A549 (cell line): ENCODE measurements around the gene LRRC8C. TPM values are rescaled to one million over a fixed set of nuclear protein-coding genes. Genes with fewer than 3 reads are reported as not detected.

Experiments
- ATAC-seq, 2 experiments: fragments of 200-7000 bp in 1 of 2; fragments of >200 bp in 1 of 2; cut with Nextera tagmentation in 1 of 2; cut with Tn5 transposase in 1 of 2; 3 replicates each; pipeline versions ENCODE4 v1.8.0 to v1.9.1; 2018 to 2020; ENCODE audit warnings: mild to moderate bottlenecking in 1 of 2, moderate library complexity in 1 of 2
- CTCF ChIA-PET: fragments of 300-600 bp; sonication (Branson Sonifier 250); formaldehyde crosslinking; extraction: SDS; loops from one replicate; lab custom pipeline; 2021; ENCODE audit warnings: antibody characterized with exemption, inconsistent platforms; lab: Yijun Ruan, JAX
- POLR2A ChIA-PET: fragments of 350-600 bp; formaldehyde crosslinking; extraction: SDS; loops from one replicate; lab custom pipeline; 2021; ENCODE audit warnings: antibody characterized with exemption, inconsistent platforms; lab: Yijun Ruan, JAX
- DNase-seq, 2 experiments: peaks; one replicate each; pipeline versions ENCODE4 v3.0.0 to v3.0.0-alpha.2; 2011 to 2016; ENCODE audit warnings: low read depth in 1 of 2, low spot score in 1 of 2
- FAIRE-seq: peaks from 2 replicates; lab custom pipeline; 2011; peaks lifted over from hg19 to GRCh38; lab: Jason Lieb, UNC
- H3K27ac ChIP-seq, 2 experiments: fragments of >200 bp; sonication (Bioruptor Twin); formaldehyde crosslinking; 3 replicates each; pipeline ENCODE4 v1.5.1; 2016 to 2017
- H3K4me1 ChIP-seq: fragments of >200 bp; sonication (Bioruptor Twin); formaldehyde crosslinking; 3 replicates; pipeline ENCODE4 v1.6.1; 2016
- H3K4me2 ChIP-seq: fragments of >200 bp; sonication (Bioruptor Twin); formaldehyde crosslinking; 3 replicates; pipeline ENCODE4 v1.6.1; 2016
- H3K4me3 ChIP-seq: fragments of >200 bp; sonication (Bioruptor Twin); formaldehyde crosslinking; 3 replicates; pipeline ENCODE4 v1.5.1; 2016
- H3K9me3 ChIP-seq: fragments of >200 bp; sonication (Bioruptor Twin); formaldehyde crosslinking; 3 replicates; pipeline ENCODE4 v1.6.1; 2016
- ATOH8 ChIP-seq: fragments of 250-450 bp; sonication (Bioruptor Pico); IDR thresholded peaks from 2 replicates; pipeline ENCODE4 v1.5.0; 2020; ENCODE audit warnings: low read depth, mild to moderate bottlenecking, moderate library complexity
- CBX2 ChIP-seq: fragments of 200-600 bp; sonication (generic); IDR thresholded peaks from 2 replicates; pipeline ENCODE4 v1.6.1; 2016; ENCODE audit warnings: low read depth, mild to moderate bottlenecking, borderline replicate concordance
- EHMT2 ChIP-seq: fragments of 200-600 bp; sonication (generic); IDR thresholded peaks from 2 replicates; pipeline ENCODE4 v1.6.1; 2016; ENCODE audit warnings: antibody characterized with exemption, low read depth, mild to moderate bottlenecking, moderate library complexity
- EP300 ChIP-seq, 2 experiments: fragments of >200 bp; sonication (Bioruptor Twin); formaldehyde crosslinking; IDR thresholded peaks; 2 replicates in 1 of 2; 3 replicates in 1 of 2; pipeline ENCODE4 v1.6.1; 2016 to 2017
- FOSL2 ChIP-seq, 2 experiments: fragments of 450-650 bp in 1 of 2; fragments of >200 bp in 1 of 2; sonication (Bioruptor Twin) in 1 of 2; formaldehyde crosslinking; IDR thresholded peaks; 2 replicates each; pipeline versions ENCODE4 v1.5.0 to v1.6.1; 2016 to 2020; ENCODE audit warnings: mild to moderate bottlenecking in 1 of 2, moderate library complexity in 1 of 2
- FOXS1 ChIP-seq: fragments of 250-450 bp; sonication (Bioruptor Pico); IDR thresholded peaks from 2 replicates; pipeline ENCODE4 v1.5.0; 2020; ENCODE audit warnings: mild to moderate bottlenecking, moderate library complexity
- GATA3 ChIP-seq: IDR thresholded peaks from 2 replicates; pipeline ENCODE4 v1.6.1; 2012; ENCODE audit warnings: borderline replicate concordance
- HEYL ChIP-seq: fragments of 250-450 bp; sonication (Bioruptor Pico); IDR thresholded peaks from 2 replicates; pipeline ENCODE4 v1.8.0; 2021; ENCODE audit warnings: mild to moderate bottlenecking, moderate library complexity
- HMGXB4 ChIP-seq: fragments of 250-450 bp; sonication (Bioruptor Pico); IDR thresholded peaks from 2 replicates; pipeline ENCODE4 v1.5.0; 2021; ENCODE audit warnings: mild to moderate bottlenecking, moderate library complexity, borderline replicate concordance
- HOXA7 ChIP-seq: fragments of 250-450 bp; sonication (Bioruptor Pico); IDR thresholded peaks from 2 replicates; pipeline ENCODE4 v1.5.0; 2020; ENCODE audit warnings: mild to moderate bottlenecking, moderate library complexity
- MAFK ChIP-seq: fragments of 450-650 bp; IDR thresholded peaks from 2 replicates; pipeline ENCODE4 v1.6.1; 2014; ENCODE audit not compliant: partially characterized antibody
- MAX ChIP-seq: IDR thresholded peaks from 2 replicates; pipeline ENCODE4 v1.6.1; 2012
- MYC ChIP-seq: IDR thresholded peaks from 2 replicates; pipeline ENCODE4 v1.6.1; 2012; ENCODE audit warnings: mild to moderate bottlenecking, inconsistent platforms, low read length, improper control_type of control experiment, borderline replicate concordance
- NR3C1 ChIP-seq: fragments of >200 bp; sonication (Bioruptor Twin); formaldehyde crosslinking; IDR thresholded peaks from 3 replicates; pipeline ENCODE4 v1.6.1; 2017
- PHF8 ChIP-seq: fragments of 200-600 bp; sonication (generic); IDR thresholded peaks from 2 replicates; pipeline ENCODE4 v1.6.1; 2016; ENCODE audit warnings: low read depth, mild to moderate bottlenecking, antibody characterized with exemption, moderate library complexity, borderline replicate concordance
- RAD21 ChIP-seq, 2 experiments: fragments of >200 bp in 1 of 2; sonication (Bioruptor Twin) in 1 of 2; formaldehyde crosslinking in 1 of 2; IDR thresholded peaks in 1 of 2; conservative IDR thresholded peaks in 1 of 2; 2 replicates in 1 of 2; 3 replicates in 1 of 2; pipeline ENCODE4 v1.6.1; 2012 to 2018; ENCODE audit warnings: inconsistent platforms in 1 of 2
- RCOR1 ChIP-seq: fragments of 150-350 bp; IDR thresholded peaks from 2 replicates; pipeline ENCODE4 v1.6.1; 2014; ENCODE audit warnings: antibody characterized with exemption, low read length, low read depth
- REST ChIP-seq: fragments of 200-600 bp; sonication (generic); IDR thresholded peaks from 2 replicates; pipeline ENCODE4 v1.6.1; 2016; ENCODE audit warnings: antibody characterized with exemption, mild to moderate bottlenecking, moderate library complexity
- RNF2 ChIP-seq: fragments of 200-600 bp; sonication (generic); IDR thresholded peaks from 2 replicates; pipeline ENCODE4 v1.6.1; 2016; ENCODE audit warnings: low read depth, mild to moderate bottlenecking, antibody characterized with exemption, moderate library complexity, borderline replicate concordance
- SREBF2 ChIP-seq: fragments of 450-650 bp; IDR thresholded peaks from 2 replicates; pipeline ENCODE4 v1.6.1; 2014; ENCODE audit warnings: mild to moderate bottlenecking, moderate library complexity
- TFCP2L1 ChIP-seq: fragments of 250-450 bp; sonication (Bioruptor Pico); IDR thresholded peaks from 2 replicates; pipeline ENCODE4 v1.5.0; 2021; ENCODE audit warnings: mild to moderate bottlenecking
- ZFP36 ChIP-seq: fragments of 450-650 bp; IDR thresholded peaks from 2 replicates; pipeline ENCODE4 v1.6.1; 2014; ENCODE audit warnings: borderline replicate concordance; ENCODE audit not compliant: partially characterized antibody
- ZNF302 ChIP-seq: fragments of 250-450 bp; sonication (Bioruptor Pico); IDR thresholded peaks from 2 replicates; pipeline ENCODE4 v1.9.0; 2021; ENCODE audit warnings: inconsistent platforms, mild to moderate bottlenecking, moderate library complexity
- WGBS: methylation state at CpG from one replicate; pipeline ENCODE4 v1.1.6; 2017; ENCODE audit errors: missing lambda C conversion rate; 5-methylcytosine and 5-hydroxymethylcytosine counted together
- polyA plus RNA-seq, 4 experiments: library from polyadenylated mRNA; depleted of rRNA in 3 of 4; stranded (reverse); fragments of >200 nt; fragmentation: RNase III in 1 of 4; extraction: RNeasy Plus Mini Kit Qiagen cat#74134 plus additional on column Dnase treatment in 1 of 4; gene quantifications; 2 replicates in 3 of 4; 3 replicates in 1 of 4; pipeline ENCODE4 v1.2.3, GENCODE V29; 2011 to 2017

LRRC8C gene
- polyA plus RNA-seq, 2 of the 4 experiments (the other 2 are of a cell fraction), result 6.3 to 15.9 TPM

- Histone ChIP-seq H3K9me3 (no peaks in the 10 kb centered on the region), H3K4me3 (no peak overlapping the region), H3K4me1 (0 out of 3 replicates have a peak, but pooled peaks cover 3% of the 10 kb centered on the region), H3K27ac (no peak overlapping the region), H3K4me2 (no peak overlapping the region)
- WGBS, result 93% methylated on average over 4 of the region's 4 CpGs
- DNase-seq, result no peak
- ATAC-seq, result no peak
- ChIA-PET POLR2A (no interaction called here), CTCF (no interaction called here)
- no peak for FAIRE-seq
- TF ChIP-seq FOXS1 (CRISPR knock-in tag) (no peak), NR3C1 (no peak), ZFP36 (no peak), SREBF2 (no peak)
Measured at GRCh38 chr1:89587729-89588161, 45.2 kb upstream of the LRRC8C start.

- no peak for DNase-seq
- TF ChIP-seq MAFK (no peak), SREBF2 (no peak), RAD21 (conservative IDR thresholded peaks at IDR 0.05 in 1 of 2, IDR thresholded peaks at IDR 0.05 in 1 of 2) (no peak), MAX (no peak), RNF2 (no peak), TFCP2L1 (CRISPR knock-in tag) (no peak), ZNF302 (no peak), ATOH8 (CRISPR knock-in tag) (no peak), PHF8 (no peak)
- WGBS, result 100% methylated on average over 1 of the region's 1 CpG
- no peak overlapping the region for H3K27ac ChIP-seq
- H3K4me3 ChIP-seq, result no peak overlapping the region
- ChIA-PET POLR2A (no interaction called here), CTCF (no interaction called here)
- peaks cover 10% of the 10 kb centered on the region; the same call in 2 of the 3 replicates for H3K4me1 ChIP-seq
- no peak for ATAC-seq
- no peaks in the 10 kb centered on the region for H3K9me3 ChIP-seq
- no peak for FAIRE-seq
- H3K4me2 ChIP-seq, result no peak overlapping the region
Measured at GRCh38 chr1:89588480-89588879, 44.4 kb upstream of the LRRC8C start.

GRCh38 chr1:89589515-89589914, 43.4 kb upstream of the LRRC8C start:
- WGBS, result 100% methylated on average over 1 of the region's 1 CpG
- no peak overlapping the region for H3K4me2 ChIP-seq
- POLR2A ChIA-PET, result no interaction called here

More at GRCh38 chr1:89589515-89589914, 43.4 kb upstream of the LRRC8C start:
- Histone ChIP-seq H3K9me3 (no peaks in the 10 kb centered on the region), H3K4me3 (no peak overlapping the region), H3K4me1 (peaks cover 13% of the 10 kb centered on the region; the same call in 2 of the 3 replicates), H3K27ac (no peak overlapping the region)
- no peak for TF ChIP-seq FOSL2 (IDR thresholded peaks at IDR 0.05)
- no peak for TF ChIP-seq FOSL2 (CRISPR knock-in tag; IDR thresholded peaks at IDR 0.05)
- no peak for TF ChIP-seq SREBF2
- no peak for TF ChIP-seq GATA3
- no peak for TF ChIP-seq CBX2
- no peak for TF ChIP-seq MYC
- no peak for TF ChIP-seq RCOR1
- TF ChIP-seq EP300 (IDR thresholded peaks at IDR 0.05), result no peak
- no peak for TF ChIP-seq HOXA7 (CRISPR knock-in tag)
- no peak for TF ChIP-seq HMGXB4 (CRISPR knock-in tag)
- no peak for TF ChIP-seq EHMT2
- TF ChIP-seq PHF8, result no peak
- no peak for TF ChIP-seq FOXS1 (CRISPR knock-in tag)
- TF ChIP-seq HEYL, result no peak
- TF ChIP-seq ZNF302, result no peak
- TF ChIP-seq REST, result no peak
- TF ChIP-seq MAFK, result no peak
- no peak for DNase-seq
- ATAC-seq, result no peak
- CTCF ChIA-PET, result no interaction called here
- FAIRE-seq, result no peak
